GM12865 (cell line): Measurements from ENCODE around the gene MGMT.

Source experiments
- DNase-seq: peaks from one replicate; pipeline ENCODE4 v3.0.0; 2010; ENCODE audit warnings: low read depth
- H3K4me3 ChIP-seq: 2 replicates; pipeline ENCODE4 v1.5.1; 2011; ENCODE audit warnings: mild to moderate bottlenecking, low read depth, low read length, control low read depth
- TF ChIP-seq, protein P1 (sequence below): IDR thresholded peaks from 2 replicates; pipeline ENCODE4 v1.5.1; 2011; ENCODE audit warnings: low read length, control low read depth, low read depth, inconsistent platforms; ENCODE audit not compliant: insufficient read depth; ENCODE audit errors: missing control alignments

Gene MGMT

DNA sequence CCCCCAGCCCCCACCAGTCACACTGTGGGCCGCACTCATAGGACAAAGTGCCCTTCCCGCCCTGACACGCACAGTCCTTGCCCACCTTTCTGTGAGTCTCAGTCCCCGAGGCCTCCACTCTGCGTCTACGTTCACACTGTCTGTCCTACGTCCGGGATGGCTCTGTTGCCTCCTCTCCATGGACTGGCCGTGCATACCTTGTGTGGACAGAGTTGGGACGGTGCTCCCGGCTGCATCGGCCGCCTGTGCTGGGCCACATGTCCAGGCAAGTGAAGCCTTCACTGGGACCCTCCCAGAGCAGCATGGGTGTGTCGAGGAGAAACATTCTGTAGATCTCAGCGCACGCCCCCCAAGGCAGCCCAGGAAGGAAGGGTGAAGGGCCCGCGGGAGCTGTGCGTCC, 239.0 kb downstream of the MGMT start:
- H3K4me3 ChIP-seq: no peak overlapping the region
- TF ChIP-seq, protein P1, sequence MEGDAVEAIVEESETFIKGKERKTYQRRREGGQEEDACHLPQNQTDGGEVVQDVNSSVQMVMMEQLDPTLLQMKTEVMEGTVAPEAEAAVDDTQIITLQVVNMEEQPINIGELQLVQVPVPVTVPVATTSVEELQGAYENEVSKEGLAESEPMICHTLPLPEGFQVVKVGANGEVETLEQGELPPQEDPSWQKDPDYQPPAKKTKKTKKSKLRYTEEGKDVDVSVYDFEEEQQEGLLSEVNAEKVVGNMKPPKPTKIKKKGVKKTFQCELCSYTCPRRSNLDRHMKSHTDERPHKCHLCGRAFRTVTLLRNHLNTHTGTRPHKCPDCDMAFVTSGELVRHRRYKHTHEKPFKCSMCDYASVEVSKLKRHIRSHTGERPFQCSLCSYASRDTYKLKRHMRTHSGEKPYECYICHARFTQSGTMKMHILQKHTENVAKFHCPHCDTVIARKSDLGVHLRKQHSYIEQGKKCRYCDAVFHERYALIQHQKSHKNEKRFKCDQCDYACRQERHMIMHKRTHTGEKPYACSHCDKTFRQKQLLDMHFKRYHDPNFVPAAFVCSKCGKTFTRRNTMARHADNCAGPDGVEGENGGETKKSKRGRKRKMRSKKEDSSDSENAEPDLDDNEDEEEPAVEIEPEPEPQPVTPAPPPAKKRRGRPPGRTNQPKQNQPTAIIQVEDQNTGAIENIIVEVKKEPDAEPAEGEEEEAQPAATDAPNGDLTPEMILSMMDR: no peak
- no peak for DNase-seq

DNA sequence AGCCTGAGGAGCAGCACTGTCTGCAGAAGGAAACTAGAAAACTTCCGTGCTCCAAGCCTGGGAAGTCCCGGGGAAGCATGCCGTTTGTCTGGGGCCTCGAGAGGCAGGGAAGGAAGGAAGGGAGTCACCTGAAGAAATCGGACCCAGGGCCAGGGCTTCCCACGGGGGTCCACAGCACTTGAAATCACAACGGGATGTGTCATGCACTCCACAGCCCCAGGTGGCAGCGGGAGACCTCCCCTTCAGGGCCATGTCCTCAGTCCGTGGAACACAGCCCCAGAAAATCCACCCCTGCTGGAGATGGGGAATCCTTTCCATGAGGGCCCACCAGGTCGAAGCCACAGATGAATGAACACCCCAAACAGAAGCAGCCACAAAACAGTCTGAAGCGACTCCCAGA, 239.5 kb downstream of the MGMT start:
- H3K4me3 ChIP-seq: no peak overlapping the region
- TF ChIP-seq, protein P1: no peak
- no peak for DNase-seq

DNA sequence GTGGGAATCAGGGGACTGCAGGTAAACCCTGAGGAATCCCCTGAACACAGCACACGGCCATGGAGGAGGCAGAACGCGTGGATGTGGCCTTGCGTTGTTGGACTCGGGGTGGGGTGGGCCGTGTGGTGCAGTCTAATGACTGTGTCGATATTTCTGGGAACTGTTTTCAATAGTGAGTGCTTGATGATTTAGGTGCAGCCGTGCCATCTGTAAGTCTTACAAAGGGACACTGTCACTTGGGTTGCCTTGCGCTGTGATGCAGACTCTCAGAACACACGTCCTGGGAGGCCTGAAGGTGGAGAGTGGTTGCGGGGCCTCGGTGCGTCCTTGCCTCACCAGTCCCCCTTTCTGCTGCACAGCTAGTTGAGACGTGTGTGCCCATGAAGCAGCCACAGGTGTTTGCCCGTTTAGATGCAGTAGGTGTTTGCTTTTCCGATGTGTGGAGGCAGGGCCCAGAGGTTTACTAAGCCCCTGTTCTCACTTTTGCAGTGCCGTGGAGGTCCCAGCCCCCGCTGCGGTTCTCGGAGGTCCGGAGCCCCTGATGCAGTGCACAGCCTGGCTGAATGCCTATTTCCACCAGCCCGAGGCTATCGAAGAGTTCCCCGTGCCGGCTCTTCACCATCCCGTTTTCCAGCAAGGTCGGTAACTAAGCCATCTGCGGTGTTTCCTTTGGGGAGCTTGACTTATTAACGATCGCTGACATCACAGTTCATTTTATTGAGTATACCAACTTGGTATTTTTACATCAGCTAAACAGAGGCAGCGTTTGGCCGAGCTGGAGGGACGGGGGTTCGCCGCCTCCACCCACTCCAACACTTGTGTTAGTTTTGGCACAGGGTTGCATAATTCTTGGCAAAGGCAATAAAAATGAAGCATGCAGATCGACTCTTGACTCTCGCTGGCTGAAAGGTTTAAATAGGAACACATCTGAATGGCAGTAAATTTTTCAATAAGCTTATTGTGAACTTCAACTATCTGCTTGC, 240.7 kb downstream of the MGMT start:
- no peak for DNase-seq
- TF ChIP-seq, protein P1: no peak
- no peak overlapping the region for H3K4me3 ChIP-seq

DNA sequence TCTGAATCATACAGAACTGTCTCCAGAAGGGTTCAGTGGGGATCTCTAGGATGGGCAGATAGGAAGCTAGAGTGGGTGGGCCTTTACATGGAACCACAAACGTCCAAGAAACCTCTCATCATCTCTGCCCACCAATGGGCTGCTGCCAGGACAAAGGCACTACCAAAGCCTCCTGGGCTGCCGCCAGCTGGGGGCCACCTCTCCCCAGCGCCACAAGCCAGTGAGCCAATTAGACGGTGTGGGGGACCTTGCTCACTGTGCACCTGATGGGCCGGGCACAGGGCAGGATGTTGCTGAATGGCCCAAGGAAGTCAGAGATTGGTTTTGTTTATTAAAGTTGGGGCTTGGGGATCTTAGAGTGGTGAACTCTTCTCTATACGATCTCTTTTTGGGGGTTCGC, 242.1 kb downstream of the MGMT start:
- H3K4me3 ChIP-seq: no peak overlapping the region
- DNase-seq: no peak
- TF ChIP-seq, protein P1: no peak

DNA sequence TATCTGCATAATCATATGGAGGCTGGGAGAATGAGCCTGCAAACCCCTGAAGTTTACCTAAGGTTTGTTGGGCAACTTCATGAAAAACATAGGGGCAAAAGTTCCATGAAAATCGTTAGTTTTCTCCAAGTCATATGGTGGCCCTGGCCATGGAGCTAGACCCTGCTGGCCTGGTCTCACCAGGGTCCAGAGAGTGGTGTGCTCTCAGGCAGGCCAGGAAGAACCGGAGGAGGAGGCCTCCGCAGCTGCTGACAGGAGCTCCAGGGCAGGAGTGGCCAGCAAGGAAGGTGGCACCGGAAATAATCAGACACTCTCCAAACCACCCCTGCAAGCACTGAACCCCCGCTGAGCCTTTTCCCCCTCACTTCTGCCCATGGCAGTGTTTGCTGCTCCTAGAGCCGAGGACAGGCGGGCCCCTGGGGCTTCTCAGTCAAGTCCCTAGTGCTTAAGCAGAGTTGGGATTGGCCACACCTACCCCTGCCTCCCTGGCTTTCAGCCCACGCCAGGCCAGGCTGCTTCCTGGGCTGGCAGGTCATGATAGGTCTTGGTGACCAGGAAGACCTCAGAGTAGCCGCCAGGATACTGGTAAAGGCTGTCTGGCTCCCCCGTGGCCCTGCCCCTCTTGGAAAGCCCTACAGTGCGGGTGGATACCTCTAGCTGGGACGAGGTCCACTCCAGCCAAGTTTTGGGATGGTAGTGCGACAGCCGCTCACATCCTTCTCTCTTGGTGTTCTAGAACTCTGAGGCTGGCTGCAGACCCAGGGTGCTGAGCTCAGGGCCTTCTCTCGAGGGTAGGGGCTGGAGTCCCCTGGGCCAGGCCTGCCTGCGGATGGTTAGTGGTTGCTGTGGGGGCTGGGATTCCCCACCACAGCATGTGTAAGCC, 242.8 kb downstream of the MGMT start:
- DNase-seq: no peak
- TF ChIP-seq, protein P1: no peak
- H3K4me3 ChIP-seq: no peak overlapping the region

DNA sequence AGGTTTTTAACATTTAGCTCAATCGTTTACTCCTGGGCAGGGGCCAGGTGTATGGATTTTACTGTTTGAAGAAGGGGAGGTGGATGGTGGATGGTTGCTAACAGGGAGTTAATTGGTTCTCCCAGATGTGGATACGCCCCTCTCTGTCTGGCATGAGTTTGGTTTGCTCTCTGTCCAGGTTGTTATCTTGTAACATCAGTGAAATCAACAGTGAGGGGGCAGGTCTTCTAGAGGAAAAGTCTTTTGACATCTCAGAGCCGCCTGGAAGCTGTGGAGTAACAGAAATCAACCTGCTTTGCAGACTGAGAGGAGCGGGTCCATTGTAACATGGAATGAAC, 243.4 kb downstream of the MGMT start:
- H3K4me3 ChIP-seq: no peak overlapping the region
- TF ChIP-seq, protein P1: no peak
- no peak for DNase-seq
